ENCODE measurements around the gene GAPDHS. TPM values are rescaled to one million over a fixed set of nuclear protein-coding genes. Genes with fewer than 3 reads are reported as not detected.

Gene GAPDHS
- total RNA-seq, 1 experiment from 2014 or later = not detected

GRCh38 chr19:35560271-35560670 is 27.0 kb downstream of the GAPDHS start:
- Histone ChIP-seq H3K4me1 (ENCODE audit: insufficient read depth, low read length, poor library complexity, severe bottlenecking) (no peaks in the 10 kb centered on the region), H3K27me3 (replicated peaks; ENCODE audit: insufficient read depth, low read depth, low read length, poor library complexity) (peaks cover 22% of the 10 kb centered on the region), H3K27ac (ENCODE audit: low read depth, low read length, poor library complexity, severe bottlenecking) (no peak overlapping the region), H3K36me3 (ENCODE audit: insufficient read depth, low read length, poor library complexity, severe bottlenecking) (no peaks in the 10 kb centered on the region), H3K9me3 (ENCODE audit: low read depth, low read length, poor library complexity, severe bottlenecking) (no peaks in the 10 kb centered on the region), H3K4me3 (ENCODE audit: low read depth, low read length, poor library complexity, severe bottlenecking) (no peak overlapping the region)
- ChIA-PET CTCF (no interaction called here), POLR2A (ENCODE audit: low non-redundant PET) (no interaction called here)
- BruUV-seq (replicated peaks) = no TSS peak
- TF ChIP-seq EZH2 (IDR thresholded peaks at IDR 0.05; ENCODE audit: borderline replicate concordance, low read depth, low read length, poor library complexity, severe bottlenecking) (no peak), CTCF (conservative IDR thresholded peaks at IDR 0.05; ENCODE audit: low read depth, low read length) (no peak)
- DNase-seq (ENCODE audit: low spot score) = no peak
- intact Hi-C loops (cut with micrococcal nuclease; ENCODE audit: unreplicated experiment) = no loop called here

GRCh38 chr19:35560677-35561076 is 27.4 kb downstream of the GAPDHS start:
- no TSS peak for BruUV-seq (replicated peaks)
- Histone ChIP-seq H3K27me3 (replicated peaks; ENCODE audit: insufficient read depth, low read depth, low read length, poor library complexity) (peaks cover 22% of the 10 kb centered on the region), H3K27ac (ENCODE audit: low read depth, low read length, poor library complexity, severe bottlenecking) (no peak overlapping the region), H3K4me3 (ENCODE audit: low read depth, low read length, poor library complexity, severe bottlenecking) (no peak overlapping the region), H3K4me1 (ENCODE audit: insufficient read depth, low read length, poor library complexity, severe bottlenecking) (no peaks in the 10 kb centered on the region), H3K9me3 (ENCODE audit: low read depth, low read length, poor library complexity, severe bottlenecking) (no peaks in the 10 kb centered on the region), H3K36me3 (ENCODE audit: insufficient read depth, low read length, poor library complexity, severe bottlenecking) (no peaks in the 10 kb centered on the region)
- no peak for DNase-seq (ENCODE audit: low spot score)
- POLR2A ChIA-PET (ENCODE audit: low non-redundant PET) = no interaction called here
- TF ChIP-seq CTCF (conservative IDR thresholded peaks at IDR 0.05; ENCODE audit: low read depth, low read length) (no peak), EZH2 (IDR thresholded peaks at IDR 0.05; ENCODE audit: borderline replicate concordance, low read depth, low read length, poor library complexity, severe bottlenecking) (no peak)
- intact Hi-C loops (cut with micrococcal nuclease; ENCODE audit: unreplicated experiment) = no loop called here
- CTCF ChIA-PET = no interaction called here

- ChIA-PET POLR2A (ENCODE audit: low non-redundant PET) (no interaction called here), CTCF (no interaction called here)
- TF ChIP-seq CTCF (conservative IDR thresholded peaks at IDR 0.05; ENCODE audit: low read depth, low read length) = no peak
- no peak for TF ChIP-seq EZH2 (IDR thresholded peaks at IDR 0.05; ENCODE audit: borderline replicate concordance, low read depth, low read length, poor library complexity, severe bottlenecking)
- DNase-seq (ENCODE audit: low spot score) = no peak
- no peaks in the 10 kb centered on the region for H3K4me1 ChIP-seq (ENCODE audit: insufficient read depth, low read length, poor library complexity, severe bottlenecking)
- no TSS peak for BruUV-seq (replicated peaks)
- H3K27ac ChIP-seq (ENCODE audit: low read depth, low read length, poor library complexity, severe bottlenecking) = no peak overlapping the region
- intact Hi-C loops (cut with micrococcal nuclease; ENCODE audit: unreplicated experiment) = no loop called here
- no peaks in the 10 kb centered on the region for H3K9me3 ChIP-seq (ENCODE audit: low read depth, low read length, poor library complexity, severe bottlenecking)
- no peak overlapping the region for H3K4me3 ChIP-seq (ENCODE audit: low read depth, low read length, poor library complexity, severe bottlenecking)
- H3K36me3 ChIP-seq (ENCODE audit: insufficient read depth, low read length, poor library complexity, severe bottlenecking) = no peaks in the 10 kb centered on the region
- H3K27me3 ChIP-seq (replicated peaks; ENCODE audit: insufficient read depth, low read depth, low read length, poor library complexity) = peaks cover 22% of the 10 kb centered on the region
Observed at GRCh38 chr19:35561436-35561835, 28.2 kb downstream of the GAPDHS start.

Measured in A673 (cell line).